K562 treated with DMSO at 1 percent for 12 hours (cell line): ENCODE results near the gene PRKN. TPM values are rescaled to one million over a fixed set of nuclear protein-coding genes. Genes with fewer than 3 reads are reported as not detected.

Experiments
- total RNA-seq: library from RNA; unstranded; fragments of 300-600 nt; gene quantifications from 2 replicates; pipeline ENCODE4 v1.2.3, GENCODE V29; 2022; ENCODE audit not compliant: insufficient read depth

PRKN gene
- 0.85 TPM in 1 of 2 replicates, not detected in the other for total RNA-seq

GRCh38 chr6:162727322-162728182 lies at the start of gene PRKN, which contains the start of gene PACRG:
PRKN (minus strand) TSS chr6:162727766.
PACRG (plus strand) TSS chr6:162727974.

Other genes with a start within 250 kb of the PRKN start
- not detected in 2 replicates for gene PACRG, start 208 bp upstream of the PRKN start, total RNA-seq